WTC11 (cell line): ENCODE data around the gene PRELID1. TPM values are rescaled to one million over a fixed set of nuclear protein-coding genes. Genes with fewer than 3 reads are reported as not detected.

Experiments used
- CREB1 ChIP-seq: sonication (generic); formaldehyde crosslinking; IDR thresholded peaks from 2 replicates; pipeline ENCODE4 v1.8.0; 2023; ENCODE audit warnings: mild to moderate bottlenecking, missing genetic modification reagents
- EMX1 ChIP-seq: fragments of 250-450 bp; sonication (Bioruptor Pico); IDR thresholded peaks from 2 replicates; pipeline ENCODE4 v1.8.0; 2021; ENCODE audit warnings: mild to moderate bottlenecking
- FOXJ3 ChIP-seq: sonication (generic); formaldehyde crosslinking; IDR thresholded peaks from 2 replicates; pipeline ENCODE4 v1.9.0; 2021; ENCODE audit warnings: missing genetic modification reagents, mild to moderate bottlenecking, borderline replicate concordance
- FOXP1 ChIP-seq: sonication (generic); formaldehyde crosslinking; IDR thresholded peaks from 2 replicates; pipeline ENCODE4 v1.8.0; 2022; ENCODE audit warnings: missing genetic modification reagents, mild to moderate bottlenecking, moderate library complexity, borderline replicate concordance
- GABPB1 ChIP-seq: sonication (generic); formaldehyde crosslinking; IDR thresholded peaks from 2 replicates; pipeline ENCODE4 v1.8.1; 2023; ENCODE audit warnings: mild to moderate bottlenecking, missing genetic modification reagents
- NFYB ChIP-seq: sonication (generic); formaldehyde crosslinking; conservative IDR thresholded peaks from 2 replicates; pipeline ENCODE4 v1.8.0; 2022; ENCODE audit warnings: low read depth, missing genetic modification reagents
- NR3C1 ChIP-seq: sonication (generic); formaldehyde crosslinking; conservative IDR thresholded peaks from 2 replicates; pipeline ENCODE4 v1.8.1; 2023; ENCODE audit warnings: low read depth, mild to moderate bottlenecking, missing genetic modification reagents
- PRRX2 ChIP-seq: fragments of 250-450 bp; sonication (Bioruptor Pico); IDR thresholded peaks from 2 replicates; pipeline ENCODE4 v1.8.0; 2021; ENCODE audit warnings: mild to moderate bottlenecking
- ZNF232 ChIP-seq: sonication (generic); formaldehyde crosslinking; IDR thresholded peaks from 2 replicates; pipeline ENCODE4 v1.8.0; 2022; ENCODE audit warnings: mild to moderate bottlenecking, missing genetic modification reagents
- ZNF416 ChIP-seq: fragments of 250-450 bp; sonication (Bioruptor Pico); IDR thresholded peaks from 2 replicates; pipeline ENCODE4 v1.9.0; 2021; ENCODE audit warnings: mild to moderate bottlenecking, inconsistent platforms
- ZNF423 ChIP-seq: fragments of 250-450 bp; sonication (Bioruptor Pico); IDR thresholded peaks from 2 replicates; pipeline ENCODE4 v2.1.2; 2022; ENCODE audit warnings: mild to moderate bottlenecking, moderate library complexity
- total RNA-seq: library from RNA; stranded (reverse); gene quantifications from 3 replicates; pipeline ENCODE4 v1.2.3, GENCODE V29; 2021
- TF ChIP-seq, protein P1 (sequence below): sonication (generic); formaldehyde crosslinking; IDR thresholded peaks from 2 replicates; pipeline ENCODE4 v1.8.0; 2022; ENCODE audit warnings: mild to moderate bottlenecking, missing genetic modification reagents
- TF ChIP-seq, protein P2 (sequence below): sonication (generic); formaldehyde crosslinking; IDR thresholded peaks from 2 replicates; pipeline ENCODE4 v1.8.0; 2022; ENCODE audit warnings: mild to moderate bottlenecking, missing genetic modification reagents
- TF ChIP-seq, protein P3 (sequence below): sonication (generic); formaldehyde crosslinking; IDR thresholded peaks from 2 replicates; pipeline ENCODE4 v1.8.1; 2023; ENCODE audit warnings: mild to moderate bottlenecking, missing genetic modification reagents, moderate library complexity
- TF ChIP-seq, protein P4 (sequence below): fragments of 250-450 bp; sonication (Bioruptor Pico); IDR thresholded peaks from 2 replicates; pipeline ENCODE4 v1.9.0; 2021; ENCODE audit warnings: moderate library complexity, mild to moderate bottlenecking, inconsistent platforms, borderline replicate concordance
- TF ChIP-seq, protein P5 (sequence below): sonication (generic); formaldehyde crosslinking; IDR thresholded peaks from 2 replicates; pipeline ENCODE4 v1.8.0; 2022; ENCODE audit warnings: mild to moderate bottlenecking, missing genetic modification reagents
- TF ChIP-seq, protein P6 (sequence below): sonication (generic); formaldehyde crosslinking; IDR thresholded peaks from 2 replicates; pipeline ENCODE4 v1.8.1; 2023; ENCODE audit warnings: mild to moderate bottlenecking, moderate library complexity, missing genetic modification reagents
- TF ChIP-seq, protein P7 (sequence below): fragments of 250-450 bp; sonication (Bioruptor Pico); conservative IDR thresholded peaks from 2 replicates; pipeline ENCODE4 v1.9.0; 2021; ENCODE audit warnings: mild to moderate bottlenecking
- TF ChIP-seq, protein P8 (sequence below): sonication (generic); formaldehyde crosslinking; conservative IDR thresholded peaks from 2 replicates; pipeline ENCODE4 v1.8.1; 2023; ENCODE audit warnings: mild to moderate bottlenecking, low read depth, missing genetic modification reagents, moderate library complexity
- TF ChIP-seq, protein P9 (sequence below): sonication (generic); formaldehyde crosslinking; IDR thresholded peaks from 2 replicates; pipeline ENCODE4 v1.8.0; 2022; ENCODE audit warnings: mild to moderate bottlenecking, missing genetic modification reagents
- TF ChIP-seq, protein P10 (sequence below): sonication (generic); formaldehyde crosslinking; IDR thresholded peaks from 2 replicates; pipeline ENCODE4 v1.8.1; 2023; ENCODE audit warnings: mild to moderate bottlenecking, missing genetic modification reagents
- TF ChIP-seq, protein P11 (sequence below): sonication (generic); formaldehyde crosslinking; IDR thresholded peaks from 2 replicates; pipeline ENCODE4 v1.8.0; 2023; ENCODE audit warnings: missing genetic modification reagents

The PRELID1 gene
- total RNA-seq, 1 experiment from 2014 or later: 273 TPM

DNA sequence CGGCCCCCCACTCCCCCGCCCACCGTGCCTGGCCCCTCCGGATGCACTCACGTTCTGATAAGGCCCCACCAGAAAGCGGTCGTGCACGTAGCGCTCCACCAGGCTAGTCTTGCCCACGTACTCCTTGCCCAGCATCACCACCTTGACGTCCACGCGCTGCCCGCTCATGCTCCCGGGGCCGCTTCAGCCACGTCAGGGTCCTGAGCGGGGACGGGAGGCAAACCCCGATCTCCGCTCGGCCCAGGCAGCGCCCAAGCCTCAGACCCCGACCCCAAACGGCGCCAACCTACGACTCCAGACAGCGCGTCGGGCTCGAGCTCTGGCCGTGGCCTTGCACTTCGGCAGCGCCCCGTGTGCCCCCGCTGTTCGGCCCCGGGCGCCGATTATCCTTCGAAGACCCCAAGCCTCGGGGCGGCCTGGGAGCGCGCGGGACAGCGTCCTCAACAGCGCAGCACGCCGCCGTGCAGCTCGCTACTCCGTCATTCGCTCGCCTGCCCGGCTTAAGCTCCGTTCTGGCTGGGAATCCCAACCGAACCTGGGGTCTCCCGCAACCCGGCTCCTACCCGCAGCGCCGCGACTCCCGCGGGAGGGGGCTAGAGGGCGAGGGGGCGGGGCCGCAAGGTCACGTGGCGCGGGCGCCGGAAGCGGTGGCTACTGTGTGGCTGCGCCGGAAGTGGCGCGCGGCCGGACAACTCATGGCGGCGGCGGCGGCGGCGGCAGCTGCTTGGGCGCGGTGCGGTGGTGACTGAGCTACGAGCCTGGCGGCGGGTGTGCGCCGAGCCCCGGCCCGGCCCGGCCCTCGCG, at the start of gene PRELID1, which contains the start of gene RAB24 (continued):
- TF ChIP-seq, protein P1, sequence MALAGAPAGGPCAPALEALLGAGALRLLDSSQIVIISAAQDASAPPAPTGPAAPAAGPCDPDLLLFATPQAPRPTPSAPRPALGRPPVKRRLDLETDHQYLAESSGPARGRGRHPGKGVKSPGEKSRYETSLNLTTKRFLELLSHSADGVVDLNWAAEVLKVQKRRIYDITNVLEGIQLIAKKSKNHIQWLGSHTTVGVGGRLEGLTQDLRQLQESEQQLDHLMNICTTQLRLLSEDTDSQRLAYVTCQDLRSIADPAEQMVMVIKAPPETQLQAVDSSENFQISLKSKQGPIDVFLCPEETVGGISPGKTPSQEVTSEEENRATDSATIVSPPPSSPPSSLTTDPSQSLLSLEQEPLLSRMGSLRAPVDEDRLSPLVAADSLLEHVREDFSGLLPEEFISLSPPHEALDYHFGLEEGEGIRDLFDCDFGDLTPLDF (CRISPR knock-in tag): no peak
- no peak for TF ChIP-seq ZNF232
- TF ChIP-seq, protein P2, sequence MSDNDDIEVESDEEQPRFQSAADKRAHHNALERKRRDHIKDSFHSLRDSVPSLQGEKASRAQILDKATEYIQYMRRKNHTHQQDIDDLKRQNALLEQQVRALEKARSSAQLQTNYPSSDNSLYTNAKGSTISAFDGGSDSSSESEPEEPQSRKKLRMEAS (CRISPR knock-in tag): peak; percentile 87
- peak; percentile 73 for TF ChIP-seq GABPB1 (CRISPR knock-in tag)
- TF ChIP-seq ZNF423 (CRISPR knock-in tag): no peak
- TF ChIP-seq, protein P3, sequence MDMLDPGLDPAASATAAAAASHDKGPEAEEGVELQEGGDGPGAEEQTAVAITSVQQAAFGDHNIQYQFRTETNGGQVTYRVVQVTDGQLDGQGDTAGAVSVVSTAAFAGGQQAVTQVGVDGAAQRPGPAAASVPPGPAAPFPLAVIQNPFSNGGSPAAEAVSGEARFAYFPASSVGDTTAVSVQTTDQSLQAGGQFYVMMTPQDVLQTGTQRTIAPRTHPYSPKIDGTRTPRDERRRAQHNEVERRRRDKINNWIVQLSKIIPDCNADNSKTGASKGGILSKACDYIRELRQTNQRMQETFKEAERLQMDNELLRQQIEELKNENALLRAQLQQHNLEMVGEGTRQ: peak; percentile 100
- no peak for TF ChIP-seq EMX1 (CRISPR knock-in tag)
- TF ChIP-seq, protein P4, sequence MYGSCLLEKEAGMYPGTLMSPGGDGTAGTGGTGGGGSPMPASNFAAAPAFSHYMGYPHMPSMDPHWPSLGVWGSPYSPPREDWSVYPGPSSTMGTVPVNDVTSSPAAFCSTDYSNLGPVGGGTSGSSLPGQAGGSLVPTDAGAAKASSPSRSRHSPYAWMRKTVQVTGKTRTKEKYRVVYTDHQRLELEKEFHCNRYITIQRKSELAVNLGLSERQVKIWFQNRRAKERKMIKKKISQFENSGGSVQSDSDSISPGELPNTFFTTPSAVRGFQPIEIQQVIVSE (CRISPR knock-in tag): no peak
- TF ChIP-seq, protein P5, sequence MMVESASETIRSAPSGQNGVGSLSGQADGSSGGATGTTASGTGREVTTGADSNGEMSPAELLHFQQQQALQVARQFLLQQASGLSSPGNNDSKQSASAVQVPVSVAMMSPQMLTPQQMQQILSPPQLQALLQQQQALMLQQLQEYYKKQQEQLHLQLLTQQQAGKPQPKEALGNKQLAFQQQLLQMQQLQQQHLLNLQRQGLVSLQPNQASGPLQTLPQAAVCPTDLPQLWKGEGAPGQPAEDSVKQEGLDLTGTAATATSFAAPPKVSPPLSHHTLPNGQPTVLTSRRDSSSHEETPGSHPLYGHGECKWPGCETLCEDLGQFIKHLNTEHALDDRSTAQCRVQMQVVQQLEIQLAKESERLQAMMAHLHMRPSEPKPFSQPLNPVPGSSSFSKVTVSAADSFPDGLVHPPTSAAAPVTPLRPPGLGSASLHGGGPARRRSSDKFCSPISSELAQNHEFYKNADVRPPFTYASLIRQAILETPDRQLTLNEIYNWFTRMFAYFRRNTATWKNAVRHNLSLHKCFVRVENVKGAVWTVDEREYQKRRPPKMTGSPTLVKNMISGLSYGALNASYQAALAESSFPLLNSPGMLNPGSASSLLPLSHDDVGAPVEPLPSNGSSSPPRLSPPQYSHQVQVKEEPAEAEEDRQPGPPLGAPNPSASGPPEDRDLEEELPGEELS (CRISPR knock-in tag): no peak
- TF ChIP-seq, protein P6, sequence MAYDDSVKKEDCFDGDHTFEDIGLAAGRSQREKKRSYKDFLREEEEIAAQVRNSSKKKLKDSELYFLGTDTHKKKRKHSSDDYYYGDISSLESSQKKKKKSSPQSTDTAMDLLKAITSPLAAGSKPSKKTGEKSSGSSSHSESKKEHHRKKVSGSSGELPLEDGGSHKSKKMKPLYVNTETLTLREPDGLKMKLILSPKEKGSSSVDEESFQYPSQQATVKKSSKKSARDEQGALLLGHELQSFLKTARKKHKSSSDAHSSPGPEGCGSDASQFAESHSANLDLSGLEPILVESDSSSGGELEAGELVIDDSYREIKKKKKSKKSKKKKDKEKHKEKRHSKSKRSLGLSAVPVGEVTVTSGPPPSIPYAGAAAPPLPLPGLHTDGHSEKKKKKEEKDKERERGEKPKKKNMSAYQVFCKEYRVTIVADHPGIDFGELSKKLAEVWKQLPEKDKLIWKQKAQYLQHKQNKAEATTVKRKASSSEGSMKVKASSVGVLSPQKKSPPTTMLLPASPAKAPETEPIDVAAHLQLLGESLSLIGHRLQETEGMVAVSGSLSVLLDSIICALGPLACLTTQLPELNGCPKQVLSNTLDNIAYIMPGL (CRISPR knock-in tag): peak; percentile 94
- TF ChIP-seq PRRX2 (CRISPR knock-in tag): no peak
- TF ChIP-seq, protein P7, sequence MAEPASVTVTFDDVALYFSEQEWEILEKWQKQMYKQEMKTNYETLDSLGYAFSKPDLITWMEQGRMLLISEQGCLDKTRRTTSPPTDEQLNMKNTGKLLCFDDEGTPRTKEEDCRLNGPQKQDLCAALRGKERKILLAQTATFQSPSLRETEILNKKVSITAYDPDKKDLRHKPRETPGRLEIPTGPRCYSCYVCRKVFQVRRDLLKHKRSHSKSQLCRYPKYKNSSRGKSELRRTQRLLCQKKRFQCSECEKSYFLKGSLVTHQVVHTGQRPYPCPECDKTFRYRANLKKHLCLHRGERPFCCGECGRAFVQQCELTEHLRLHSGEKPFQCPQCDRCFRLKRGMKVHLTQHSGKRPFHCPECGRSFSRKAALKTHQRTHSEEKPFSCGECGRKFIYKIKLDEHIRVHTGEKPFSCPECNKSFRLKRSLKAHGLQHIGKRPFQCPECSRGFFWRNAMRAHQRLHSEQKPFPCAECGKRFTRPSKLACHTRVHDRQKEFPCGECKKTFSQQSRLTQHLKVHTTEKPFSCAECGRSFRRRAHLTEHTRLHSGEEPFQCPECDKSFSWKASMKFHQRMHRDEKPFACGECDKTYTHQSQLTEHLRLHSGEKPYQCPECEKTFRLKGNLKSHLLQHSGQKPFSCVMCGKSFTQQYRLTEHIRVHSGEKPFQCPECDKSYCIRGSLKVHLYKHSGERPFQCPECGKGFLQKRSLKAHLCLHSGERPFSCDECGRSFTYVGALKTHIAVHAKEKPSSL (CRISPR knock-in tag): no peak
- TF ChIP-seq ZNF416: peak; percentile 46; the same call in 1 of the 2 replicates
- no peak for TF ChIP-seq FOXJ3 (CRISPR knock-in tag)
- TF ChIP-seq, protein P8, sequence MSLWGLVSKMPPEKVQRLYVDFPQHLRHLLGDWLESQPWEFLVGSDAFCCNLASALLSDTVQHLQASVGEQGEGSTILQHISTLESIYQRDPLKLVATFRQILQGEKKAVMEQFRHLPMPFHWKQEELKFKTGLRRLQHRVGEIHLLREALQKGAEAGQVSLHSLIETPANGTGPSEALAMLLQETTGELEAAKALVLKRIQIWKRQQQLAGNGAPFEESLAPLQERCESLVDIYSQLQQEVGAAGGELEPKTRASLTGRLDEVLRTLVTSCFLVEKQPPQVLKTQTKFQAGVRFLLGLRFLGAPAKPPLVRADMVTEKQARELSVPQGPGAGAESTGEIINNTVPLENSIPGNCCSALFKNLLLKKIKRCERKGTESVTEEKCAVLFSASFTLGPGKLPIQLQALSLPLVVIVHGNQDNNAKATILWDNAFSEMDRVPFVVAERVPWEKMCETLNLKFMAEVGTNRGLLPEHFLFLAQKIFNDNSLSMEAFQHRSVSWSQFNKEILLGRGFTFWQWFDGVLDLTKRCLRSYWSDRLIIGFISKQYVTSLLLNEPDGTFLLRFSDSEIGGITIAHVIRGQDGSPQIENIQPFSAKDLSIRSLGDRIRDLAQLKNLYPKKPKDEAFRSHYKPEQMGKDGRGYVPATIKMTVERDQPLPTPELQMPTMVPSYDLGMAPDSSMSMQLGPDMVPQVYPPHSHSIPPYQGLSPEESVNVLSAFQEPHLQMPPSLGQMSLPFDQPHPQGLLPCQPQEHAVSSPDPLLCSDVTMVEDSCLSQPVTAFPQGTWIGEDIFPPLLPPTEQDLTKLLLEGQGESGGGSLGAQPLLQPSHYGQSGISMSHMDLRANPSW (CRISPR knock-in tag): no peak
- TF ChIP-seq CREB1 (CRISPR knock-in tag): no peak
- TF ChIP-seq, protein P9, sequence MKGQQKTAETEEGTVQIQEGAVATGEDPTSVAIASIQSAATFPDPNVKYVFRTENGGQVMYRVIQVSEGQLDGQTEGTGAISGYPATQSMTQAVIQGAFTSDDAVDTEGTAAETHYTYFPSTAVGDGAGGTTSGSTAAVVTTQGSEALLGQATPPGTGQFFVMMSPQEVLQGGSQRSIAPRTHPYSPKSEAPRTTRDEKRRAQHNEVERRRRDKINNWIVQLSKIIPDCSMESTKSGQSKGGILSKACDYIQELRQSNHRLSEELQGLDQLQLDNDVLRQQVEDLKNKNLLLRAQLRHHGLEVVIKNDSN (CRISPR knock-in tag): peak; percentile 98
- TF ChIP-seq, protein P10, sequence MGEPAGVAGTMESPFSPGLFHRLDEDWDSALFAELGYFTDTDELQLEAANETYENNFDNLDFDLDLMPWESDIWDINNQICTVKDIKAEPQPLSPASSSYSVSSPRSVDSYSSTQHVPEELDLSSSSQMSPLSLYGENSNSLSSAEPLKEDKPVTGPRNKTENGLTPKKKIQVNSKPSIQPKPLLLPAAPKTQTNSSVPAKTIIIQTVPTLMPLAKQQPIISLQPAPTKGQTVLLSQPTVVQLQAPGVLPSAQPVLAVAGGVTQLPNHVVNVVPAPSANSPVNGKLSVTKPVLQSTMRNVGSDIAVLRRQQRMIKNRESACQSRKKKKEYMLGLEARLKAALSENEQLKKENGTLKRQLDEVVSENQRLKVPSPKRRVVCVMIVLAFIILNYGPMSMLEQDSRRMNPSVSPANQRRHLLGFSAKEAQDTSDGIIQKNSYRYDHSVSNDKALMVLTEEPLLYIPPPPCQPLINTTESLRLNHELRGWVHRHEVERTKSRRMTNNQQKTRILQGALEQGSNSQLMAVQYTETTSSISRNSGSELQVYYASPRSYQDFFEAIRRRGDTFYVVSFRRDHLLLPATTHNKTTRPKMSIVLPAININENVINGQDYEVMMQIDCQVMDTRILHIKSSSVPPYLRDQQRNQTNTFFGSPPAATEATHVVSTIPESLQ: no peak
- peak; percentile 87 for TF ChIP-seq FOXP1 (CRISPR knock-in tag)
- TF ChIP-seq NR3C1 (CRISPR knock-in tag): peak; percentile 79; the same call in 1 of the 2 replicates
- TF ChIP-seq, protein P11, sequence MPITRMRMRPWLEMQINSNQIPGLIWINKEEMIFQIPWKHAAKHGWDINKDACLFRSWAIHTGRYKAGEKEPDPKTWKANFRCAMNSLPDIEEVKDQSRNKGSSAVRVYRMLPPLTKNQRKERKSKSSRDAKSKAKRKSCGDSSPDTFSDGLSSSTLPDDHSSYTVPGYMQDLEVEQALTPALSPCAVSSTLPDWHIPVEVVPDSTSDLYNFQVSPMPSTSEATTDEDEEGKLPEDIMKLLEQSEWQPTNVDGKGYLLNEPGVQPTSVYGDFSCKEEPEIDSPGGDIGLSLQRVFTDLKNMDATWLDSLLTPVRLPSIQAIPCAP (CRISPR knock-in tag): no peak
- no peak; the same call in 1 of the 2 replicates for TF ChIP-seq NFYB
